Smooth muscle cell (in vitro differentiated cells): ENCODE data around the gene POM121. TPM values are rescaled to one million over a fixed set of nuclear protein-coding genes. Genes with fewer than 3 reads are reported as not detected.
"Not testable (repeated sequence)": the region's sequence is repeated elsewhere in the genome, so short reads cannot be mapped to it uniquely, and the experiment has no call there.

Experiments
- DNase-seq: peaks from one replicate; lab custom pipeline; 2025; ENCODE audit not compliant: unreplicated experiment; lab: John Stamatoyannopoulos, UW
- H2AFZ ChIP-seq: fragments of 200-600 bp; sonication (generic); 2 replicates; pipeline ENCODE4 v1.6.0; 2016; ENCODE audit warnings: antibody characterized with exemption, low read depth, mild to moderate bottlenecking
- H3F3A ChIP-seq: fragments of 200-600 bp; sonication (generic); 2 replicates; pipeline ENCODE4 v1.6.0; 2017; ENCODE audit warnings: antibody characterized with exemption, low read depth
- H3K27ac ChIP-seq: fragments of 200-600 bp; sonication (generic); 2 replicates; pipeline ENCODE4 v1.5.1; 2016; ENCODE audit warnings: low read depth, mild to moderate bottlenecking
- H3K27me3 ChIP-seq: fragments of 200-600 bp; sonication (generic); 2 replicates; pipeline ENCODE4 v1.6.1; 2016; ENCODE audit warnings: low read depth, mild to moderate bottlenecking
- H3K36me3 ChIP-seq: fragments of 200-600 bp; sonication (generic); 2 replicates; pipeline ENCODE4 v1.5.1; 2016; ENCODE audit warnings: low read depth
- H3K4me1 ChIP-seq: fragments of 200-600 bp; sonication (generic); 2 replicates; pipeline ENCODE4 v1.5.1; 2016; ENCODE audit warnings: low read depth
- H3K4me2 ChIP-seq: fragments of 200-600 bp; sonication (generic); 2 replicates; pipeline ENCODE4 v1.6.0; 2016; ENCODE audit warnings: mild to moderate bottlenecking
- H3K4me3 ChIP-seq: fragments of 200-600 bp; sonication (generic); 2 replicates; pipeline ENCODE4 v1.5.1; 2016; ENCODE audit warnings: mild to moderate bottlenecking
- H3K79me2 ChIP-seq: fragments of 200-600 bp; sonication (generic); 2 replicates; pipeline ENCODE4 v1.6.0; 2016; ENCODE audit warnings: low read depth, mild to moderate bottlenecking
- H3K9ac ChIP-seq: fragments of 200-600 bp; sonication (generic); 2 replicates; pipeline ENCODE4 v1.6.0; 2016; ENCODE audit warnings: low read depth
- H3K9me3 ChIP-seq: fragments of 200-600 bp; sonication (generic); replicated peaks from 2 replicates; pipeline ENCODE4 v1.5.1; 2016; ENCODE audit warnings: low read depth
- H4K20me1 ChIP-seq: fragments of 200-600 bp; sonication (generic); 2 replicates; pipeline ENCODE4 v1.6.0; 2016; ENCODE audit warnings: low read depth
- WGBS: methylation state at CpG from one replicate; pipeline ENCODE4 v1.1.7; 2016; ENCODE audit warnings: low lambda C conversion rate; 5-methylcytosine and 5-hydroxymethylcytosine counted together
- polyA plus RNA-seq: library from polyadenylated mRNA; unstranded; fragments of >200 nt; fragmentation: Nextera tagmentation; extraction: Ambion mirVana; gene quantifications from 2 replicates; pipeline ENCODE4 v1.2.1, GENCODE V29; 2016
- small RNA-seq: library from RNA; depleted of rRNA; stranded (forward); fragments of <200 nt; gene quantifications from one replicate; pipeline ENCODE3, GENCODE V24; 2014
- total RNA-seq: library from RNA; depleted of rRNA; stranded (reverse); fragments of >200 nt; gene quantifications from 2 replicates; pipeline ENCODE4 v1.2.3, GENCODE V29; 2014

Gene POM121
- total and polyA plus RNA-seq, 2 experiments from 2014 or later = 9.2 to 11.8 TPM

GRCh38 chr7:72997447-72997846 is 72.6 kb downstream of the POM121 start:
- not testable (repeated sequence) for H3K9me3 ChIP-seq, H3K79me2 ChIP-seq, H3K4me1 ChIP-seq, H3K36me3 ChIP-seq, H3K4me2 ChIP-seq, DNase-seq, H4K20me1 ChIP-seq, H3K4me3 ChIP-seq, H3K9ac ChIP-seq, H3K27me3 ChIP-seq, H3K27ac ChIP-seq, H2AFZ ChIP-seq, H3F3A ChIP-seq
- WGBS = 85% methylated on average over 4 of the region's 8 CpGs

GRCh38 chr7:72997887-72998468 is 73.1 kb downstream of the POM121 start:
- WGBS = no CpG with 5 or more reads among the region's 11 CpGs
- not testable (repeated sequence) for H3K27ac ChIP-seq

More at GRCh38 chr7:72997887-72998468, 73.1 kb downstream of the POM121 start:
- not testable (repeated sequence) for H3K4me2 ChIP-seq, H3K4me3 ChIP-seq, H3K27me3 ChIP-seq, DNase-seq, H3K4me1 ChIP-seq, H3K9ac ChIP-seq, H3K9me3 ChIP-seq, H2AFZ ChIP-seq, H3F3A ChIP-seq, H3K36me3 ChIP-seq, H3K79me2 ChIP-seq, H4K20me1 ChIP-seq

Small RNA genes lying within 50 kb of the gene (small RNA-seq; reads per million reads assigned to genes)
- not detected for gene RF00019

Other genes starting within 250 kb of the POM121 start
- 0.40 and 2.3 TPM in 2 replicates for gene TYW1B, start 96.9 kb upstream of the POM121 start, total RNA-seq
- 0.75 and 1.6 TPM in 2 replicates for gene TYW1B, start 96.9 kb upstream of the POM121 start, polyA plus RNA-seq
- gene TRIM74, start 44.4 kb downstream of the POM121 start, total RNA-seq = not detected in 2 replicates
- 0.46 TPM in 1 of 2 replicates, not detected in the other for gene TRIM74, start 44.4 kb downstream of the POM121 start, polyA plus RNA-seq
- not detected in 2 replicates for gene SPDYE8, start 104.7 kb downstream of the POM121 start, total RNA-seq
- 0.12 TPM in 1 of 2 replicates, not detected in the other for gene SPDYE8, start 104.7 kb downstream of the POM121 start, polyA plus RNA-seq
- not detected in 2 replicates for gene SPDYE11, start 132.8 kb downstream of the POM121 start, total RNA-seq
- gene SPDYE11, start 132.8 kb downstream of the POM121 start, polyA plus RNA-seq = 0.31 TPM in 1 of 2 replicates, not detected in the other
- gene SPDYE9, start 160.9 kb downstream of the POM121 start, total RNA-seq = not detected in 2 replicates
- gene SPDYE9, start 160.9 kb downstream of the POM121 start, polyA plus RNA-seq = 0.31 TPM in 1 of 2 replicates, not detected in the other